ENCODE data around the gene CACNA2D3. TPM values are rescaled to one million over a fixed set of nuclear protein-coding genes. Genes with fewer than 3 reads are reported as not detected.

Gene CACNA2D3
- total RNA-seq, 1 donor from 2014 or later, result 0.17 TPM

DNA sequence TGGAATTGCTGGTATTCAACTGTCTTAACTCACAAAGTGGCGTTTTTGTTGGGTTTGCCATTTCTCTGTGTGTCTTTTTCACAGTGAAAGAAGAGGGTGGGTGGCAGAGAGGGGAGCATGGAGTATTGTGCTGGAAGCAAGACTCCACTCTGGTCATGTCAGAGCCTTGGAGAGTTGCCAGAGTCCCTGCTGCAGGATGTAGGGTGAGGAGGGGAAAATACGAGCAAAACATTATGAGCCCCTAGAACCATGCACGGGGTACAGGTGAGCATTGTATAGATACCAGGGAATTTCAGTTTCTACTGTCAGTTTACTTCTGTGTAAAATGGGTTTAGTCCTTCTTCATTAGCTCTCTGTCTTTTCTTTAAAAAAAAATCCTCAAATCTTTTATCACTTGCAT, 249.9 kb downstream of the CACNA2D3 start:
- Histone ChIP-seq H3K36me3 (ENCODE audit: control insufficient read depth, insufficient read depth, low read length) (no peaks in the 10 kb centered on the region), H3K27me3 (ENCODE audit: control insufficient read depth, insufficient read depth, low read length) (peaks cover 2% of the 10 kb centered on the region), H3K4me3 (ENCODE audit: low read depth, low read length) (no peak overlapping the region)
- TF ChIP-seq, protein P1, sequence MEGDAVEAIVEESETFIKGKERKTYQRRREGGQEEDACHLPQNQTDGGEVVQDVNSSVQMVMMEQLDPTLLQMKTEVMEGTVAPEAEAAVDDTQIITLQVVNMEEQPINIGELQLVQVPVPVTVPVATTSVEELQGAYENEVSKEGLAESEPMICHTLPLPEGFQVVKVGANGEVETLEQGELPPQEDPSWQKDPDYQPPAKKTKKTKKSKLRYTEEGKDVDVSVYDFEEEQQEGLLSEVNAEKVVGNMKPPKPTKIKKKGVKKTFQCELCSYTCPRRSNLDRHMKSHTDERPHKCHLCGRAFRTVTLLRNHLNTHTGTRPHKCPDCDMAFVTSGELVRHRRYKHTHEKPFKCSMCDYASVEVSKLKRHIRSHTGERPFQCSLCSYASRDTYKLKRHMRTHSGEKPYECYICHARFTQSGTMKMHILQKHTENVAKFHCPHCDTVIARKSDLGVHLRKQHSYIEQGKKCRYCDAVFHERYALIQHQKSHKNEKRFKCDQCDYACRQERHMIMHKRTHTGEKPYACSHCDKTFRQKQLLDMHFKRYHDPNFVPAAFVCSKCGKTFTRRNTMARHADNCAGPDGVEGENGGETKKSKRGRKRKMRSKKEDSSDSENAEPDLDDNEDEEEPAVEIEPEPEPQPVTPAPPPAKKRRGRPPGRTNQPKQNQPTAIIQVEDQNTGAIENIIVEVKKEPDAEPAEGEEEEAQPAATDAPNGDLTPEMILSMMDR (IDR thresholded peaks at IDR 0.05; ENCODE audit: insufficient read depth, low read length, poor library complexity, severe bottlenecking), result no peak
- DNase-seq (ENCODE audit: low read depth), result no peak

GRCh38 chr3:54374214-54374852, 252.0 kb downstream of the CACNA2D3 start:
- DNase-seq (ENCODE audit: low read depth), result no peak
- Histone ChIP-seq H3K4me3 (ENCODE audit: low read depth, low read length) (no peak overlapping the region), H3K36me3 (ENCODE audit: control insufficient read depth, insufficient read depth, low read length) (no peaks in the 10 kb centered on the region), H3K27me3 (ENCODE audit: control insufficient read depth, insufficient read depth, low read length) (peaks cover 2% of the 10 kb centered on the region)
- TF ChIP-seq, protein P1 (IDR thresholded peaks at IDR 0.05; ENCODE audit: insufficient read depth, low read length, poor library complexity, severe bottlenecking), result peak; percentile 53

DNA sequence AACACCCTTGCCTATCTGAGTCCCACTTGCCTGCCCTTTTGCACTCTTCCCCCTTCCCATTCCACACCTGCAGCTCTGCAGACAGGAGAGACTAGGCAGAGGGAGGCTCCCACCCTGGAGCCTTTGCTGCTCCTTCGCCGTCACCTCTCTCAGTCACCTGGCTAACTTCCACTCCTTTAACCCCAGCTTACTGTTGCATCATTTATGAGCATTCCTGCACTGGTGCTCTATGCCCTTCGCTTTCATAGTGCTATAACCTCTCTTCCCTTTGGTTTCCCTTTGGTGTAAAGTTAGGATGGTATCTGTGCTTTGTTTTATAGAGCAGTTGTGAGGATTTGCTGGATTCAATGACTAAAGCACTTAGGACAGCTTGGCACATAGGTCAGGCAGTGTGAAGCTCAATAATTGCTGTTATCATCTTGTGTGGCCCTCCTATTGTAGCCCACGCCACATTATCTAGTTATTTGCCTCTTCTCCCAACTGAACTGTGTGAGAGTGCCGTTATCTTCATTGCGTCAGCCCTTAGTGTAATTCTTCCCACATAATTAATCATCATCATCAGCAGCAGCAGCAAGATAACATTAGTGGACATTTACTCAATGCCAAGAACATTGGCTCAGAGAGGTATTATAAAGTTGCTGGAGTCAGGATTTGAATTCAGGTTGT, 253.9 kb downstream of the CACNA2D3 start:
- Histone ChIP-seq H3K4me3 (ENCODE audit: low read depth, low read length) (no peak overlapping the region), H3K27me3 (ENCODE audit: control insufficient read depth, insufficient read depth, low read length) (peaks cover 2% of the 10 kb centered on the region), H3K36me3 (ENCODE audit: control insufficient read depth, insufficient read depth, low read length) (no peaks in the 10 kb centered on the region)
- no peak for DNase-seq (ENCODE audit: low read depth)
- TF ChIP-seq, protein P1 (IDR thresholded peaks at IDR 0.05; ENCODE audit: insufficient read depth, low read length, poor library complexity, severe bottlenecking), result no peak

DNA sequence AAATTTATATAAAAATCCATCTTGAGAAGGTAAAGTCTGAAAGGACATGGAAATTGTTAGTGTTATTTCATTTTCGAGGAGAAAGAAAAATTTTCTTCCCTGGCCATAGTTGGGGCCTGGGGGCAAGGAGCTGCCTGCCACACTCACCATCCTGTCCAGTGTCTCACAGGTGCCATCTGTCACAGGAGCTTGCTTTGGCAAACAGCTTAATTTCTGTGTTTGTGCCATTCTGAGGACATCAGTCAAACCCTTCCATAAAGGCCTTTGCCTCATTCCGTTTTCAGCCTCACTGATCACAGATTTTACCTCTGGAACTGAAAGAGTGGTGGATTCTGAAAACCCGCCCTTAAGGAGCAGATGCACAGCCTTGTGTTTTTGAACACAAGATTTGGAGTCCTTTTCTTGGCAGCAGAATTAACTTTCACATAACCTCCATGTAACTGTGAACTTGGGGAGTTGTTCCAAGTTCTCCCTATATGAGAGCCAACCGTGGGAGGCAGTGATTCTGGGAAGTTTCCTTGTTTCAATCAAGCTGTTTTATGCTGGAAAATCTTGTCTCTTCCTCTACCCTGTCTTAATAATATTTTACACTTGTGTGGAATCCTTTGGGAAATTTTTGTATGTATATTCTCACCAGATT, 254.7 kb downstream of the CACNA2D3 start:
- H3K36me3 ChIP-seq (ENCODE audit: control insufficient read depth, insufficient read depth, low read length), result no peaks in the 10 kb centered on the region
- TF ChIP-seq, protein P1 (IDR thresholded peaks at IDR 0.05; ENCODE audit: insufficient read depth, low read length, poor library complexity, severe bottlenecking), result no peak
- no peak overlapping the region for H3K4me3 ChIP-seq (ENCODE audit: low read depth, low read length)
- no peak for DNase-seq (ENCODE audit: low read depth)
- peaks cover 2% of the 10 kb centered on the region for H3K27me3 ChIP-seq (ENCODE audit: control insufficient read depth, insufficient read depth, low read length)

- no peak for DNase-seq (ENCODE audit: low read depth)
- Histone ChIP-seq H3K36me3 (ENCODE audit: control insufficient read depth, insufficient read depth, low read length) (no peaks in the 10 kb centered on the region), H3K27me3 (ENCODE audit: control insufficient read depth, insufficient read depth, low read length) (peaks cover 2% of the 10 kb centered on the region), H3K4me3 (ENCODE audit: low read depth, low read length) (no peak overlapping the region)
- TF ChIP-seq, protein P1 (IDR thresholded peaks at IDR 0.05; ENCODE audit: insufficient read depth, low read length, poor library complexity, severe bottlenecking), result no peak
These were observed 255.8 kb downstream of the CACNA2D3 start for GRCh38 chr3:54378184-54378583.
